K562 (cell line): ENCODE measurements around the gene LGI4. TPM values are rescaled to one million over a fixed set of nuclear protein-coding genes. Genes with fewer than 3 reads are reported as not detected.

Experiments
- EGR1 ChIP-seq: fragments of 450-650 bp; conservative IDR thresholded peaks from 2 replicates; pipeline ENCODE4 v1.6.1; 2017; ENCODE audit warnings: mild to moderate bottlenecking
- ELK1 ChIP-seq: sonication (generic); formaldehyde crosslinking; IDR thresholded peaks from 2 replicates; pipeline ENCODE4 v1.8.1; 2022; ENCODE audit warnings: missing genetic modification reagents
- HDAC1 ChIP-seq, 2 experiments: fragments of 450-650 bp; IDR thresholded peaks; 2 replicates each; pipeline ENCODE4 v1.6.1; 2016 to 2017; ENCODE audit warnings: inconsistent platforms in 1 of 2, mild to moderate bottlenecking in 1 of 2, moderate library complexity in 1 of 2
- ID3 ChIP-seq, 2 experiments: fragments of 250-450 bp in 1 of 2; fragments of 450-650 bp in 1 of 2; sonication (Bioruptor Pico) in 1 of 2; IDR thresholded peaks; 2 replicates each; pipeline versions ENCODE4 v1.6.1 to v1.8.0; 2016 to 2021; ENCODE audit warnings: mild to moderate bottlenecking in 2 of 2, moderate library complexity in 2 of 2, missing compliant biosample characterization in 1 of 2, missing genetic modification characterization in 1 of 2
- NFE2L1 ChIP-seq: fragments of 450-650 bp; IDR thresholded peaks from 2 replicates; pipeline ENCODE4 v1.6.1; 2016; ENCODE audit warnings: missing genetic modification characterization, low read depth, mild to moderate bottlenecking, missing compliant biosample characterization, moderate library complexity, borderline replicate concordance
- PBX2 ChIP-seq, 2 experiments: IDR thresholded peaks in 1 of 2; conservative IDR thresholded peaks in 1 of 2; 2 replicates each; pipeline ENCODE4 v1.6.1; 2016; ENCODE audit warnings: low read depth in 2 of 2, mild to moderate bottlenecking in 1 of 2, missing compliant biosample characterization in 1 of 2, missing genetic modification characterization in 1 of 2, moderate library complexity in 1 of 2
- RBM39 ChIP-seq: fragments of 200-400 bp; formaldehyde crosslinking; optimal IDR thresholded peaks from 2 replicates; pipeline ENCODE3; 2018; ENCODE audit warnings: low read depth, low read length
- SREBF1 ChIP-seq: fragments of 150-350 bp; IDR thresholded peaks from 2 replicates; pipeline ENCODE4 v1.6.1; 2014; ENCODE audit warnings: antibody characterized with exemption, low read depth, low read length, borderline replicate concordance
- TAF9B ChIP-seq: fragments of 450-650 bp; IDR thresholded peaks from 2 replicates; pipeline ENCODE4 v1.6.1; 2018; ENCODE audit warnings: mild to moderate bottlenecking; ENCODE audit not compliant: partially characterized antibody
- TRIM28 ChIP-seq: fragments of 450-650 bp; IDR thresholded peaks from 2 replicates; pipeline ENCODE4 v1.6.1; 2017
- ZFP1 ChIP-seq: fragments of 450-650 bp; formaldehyde crosslinking; IDR thresholded peaks from 2 replicates; pipeline ENCODE4 v1.4.0; 2020; ENCODE audit warnings: mild to moderate bottlenecking, mixed read lengths
- ZNF134 ChIP-seq: fragments of 250-450 bp; sonication (Bioruptor Pico); conservative IDR thresholded peaks from 2 replicates; pipeline ENCODE4 v1.4.0; 2020
- ZNF282 ChIP-seq: sonication (generic); formaldehyde crosslinking; IDR thresholded peaks from 2 replicates; pipeline ENCODE4 v1.8.1; 2023; ENCODE audit warnings: missing genetic modification reagents
- ZNF41 ChIP-seq: fragments of 250-450 bp; sonication (Bioruptor Pico); conservative IDR thresholded peaks from 2 replicates; pipeline ENCODE4 v1.4.0; 2020; ENCODE audit warnings: mild to moderate bottlenecking
- ZNF445 ChIP-seq: fragments of 250-450 bp; sonication (Bioruptor Pico); IDR thresholded peaks from 2 replicates; pipeline ENCODE4 v1.4.0; 2020; ENCODE audit warnings: low read depth, mild to moderate bottlenecking, moderate library complexity
- polyA plus RNA-seq, 8 experiments: library from polyadenylated mRNA; depleted of rRNA in 4 of 8; stranded (reverse) in 5 of 8; unstranded in 3 of 8; fragments of >200 nt; fragmentation: Nextera tagmentation in 2 of 8; fragmentation: Illumina TruSeq in 1 of 8; extraction: Ambion mirVana in 2 of 8; extraction: Trizol in 1 of 8; gene quantifications; 2 replicates each; pipeline versions ENCODE4 v1.2.1 to v1.2.3, GENCODE V29; 2011 to 2014; ENCODE audit warnings: inconsistent platforms in 1 of 8, missing spikeins in 1 of 8
- total RNA-seq, 7 experiments: library from RNA; depleted of rRNA in 6 of 7; stranded (reverse); fragments of >200 nt in 6 of 7; fragmentation: Illumina TruSeq in 2 of 7; extraction: Trizol in 2 of 7; gene quantifications; 2 replicates each; pipeline versions ENCODE4 v1.2.1 to v1.2.3, GENCODE V29; 2011 to 2021; ENCODE audit warnings: low replicate concordance in 1 of 7
- TF ChIP-seq, protein P1 (sequence below): sonication (generic); formaldehyde crosslinking; IDR thresholded peaks from 2 replicates; pipeline ENCODE4 v1.8.0; 2023; ENCODE audit warnings: mild to moderate bottlenecking, missing genetic modification reagents
- TF ChIP-seq, protein P2 (sequence below): fragments of 450-650 bp; IDR thresholded peaks from 2 replicates; pipeline ENCODE4 v1.6.1; 2016; ENCODE audit warnings: mild to moderate bottlenecking

The LGI4 gene
- total and polyA plus RNA-seq, 9 of the 15 experiments (the other 6 are each of a cell fraction or from before 2014, with no cell fraction given): 0.14 to 0.30 (median 0.24) TPM; not detected in 4

GRCh38 chr19:35140962-35141836, 6.3 kb upstream of the LGI4 start (continued):
- no peak for TF ChIP-seq NFE2L1 (tag)
- TF ChIP-seq, protein P1, sequence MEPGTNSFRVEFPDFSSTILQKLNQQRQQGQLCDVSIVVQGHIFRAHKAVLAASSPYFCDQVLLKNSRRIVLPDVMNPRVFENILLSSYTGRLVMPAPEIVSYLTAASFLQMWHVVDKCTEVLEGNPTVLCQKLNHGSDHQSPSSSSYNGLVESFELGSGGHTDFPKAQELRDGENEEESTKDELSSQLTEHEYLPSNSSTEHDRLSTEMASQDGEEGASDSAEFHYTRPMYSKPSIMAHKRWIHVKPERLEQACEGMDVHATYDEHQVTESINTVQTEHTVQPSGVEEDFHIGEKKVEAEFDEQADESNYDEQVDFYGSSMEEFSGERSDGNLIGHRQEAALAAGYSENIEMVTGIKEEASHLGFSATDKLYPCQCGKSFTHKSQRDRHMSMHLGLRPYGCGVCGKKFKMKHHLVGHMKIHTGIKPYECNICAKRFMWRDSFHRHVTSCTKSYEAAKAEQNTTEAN (CRISPR knock-in tag): no peak
- no peak for TF ChIP-seq TRIM28
- no peak for TF ChIP-seq ELK1 (CRISPR knock-in tag)
- TF ChIP-seq, protein P2, sequence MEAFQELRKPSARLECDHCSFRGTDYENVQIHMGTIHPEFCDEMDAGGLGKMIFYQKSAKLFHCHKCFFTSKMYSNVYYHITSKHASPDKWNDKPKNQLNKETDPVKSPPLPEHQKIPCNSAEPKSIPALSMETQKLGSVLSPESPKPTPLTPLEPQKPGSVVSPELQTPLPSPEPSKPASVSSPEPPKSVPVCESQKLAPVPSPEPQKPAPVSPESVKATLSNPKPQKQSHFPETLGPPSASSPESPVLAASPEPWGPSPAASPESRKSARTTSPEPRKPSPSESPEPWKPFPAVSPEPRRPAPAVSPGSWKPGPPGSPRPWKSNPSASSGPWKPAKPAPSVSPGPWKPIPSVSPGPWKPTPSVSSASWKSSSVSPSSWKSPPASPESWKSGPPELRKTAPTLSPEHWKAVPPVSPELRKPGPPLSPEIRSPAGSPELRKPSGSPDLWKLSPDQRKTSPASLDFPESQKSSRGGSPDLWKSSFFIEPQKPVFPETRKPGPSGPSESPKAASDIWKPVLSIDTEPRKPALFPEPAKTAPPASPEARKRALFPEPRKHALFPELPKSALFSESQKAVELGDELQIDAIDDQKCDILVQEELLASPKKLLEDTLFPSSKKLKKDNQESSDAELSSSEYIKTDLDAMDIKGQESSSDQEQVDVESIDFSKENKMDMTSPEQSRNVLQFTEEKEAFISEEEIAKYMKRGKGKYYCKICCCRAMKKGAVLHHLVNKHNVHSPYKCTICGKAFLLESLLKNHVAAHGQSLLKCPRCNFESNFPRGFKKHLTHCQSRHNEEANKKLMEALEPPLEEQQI: no peak
- TF ChIP-seq RBM39: no peak
- 0 out of 2 replicates have a peak, but pooled peaks have one; percentile 22 for TF ChIP-seq SREBF1
- TF ChIP-seq EGR1: peak; percentile 48
- no peak for TF ChIP-seq ID3 (CRISPR knock-in tag; IDR thresholded peaks at IDR 0.05)
- no peak for TF ChIP-seq ID3 (tag; IDR thresholded peaks at IDR 0.05)
- no peak for TF ChIP-seq ZNF282 (CRISPR knock-in tag)
- no peak for TF ChIP-seq ZNF445
- no peak for TF ChIP-seq TAF9B
- TF ChIP-seq HDAC1 (IDR thresholded peaks at IDR 0.05): peak in 1 of 2 experiments; percentile 38; a peak in 1 of 4 replicates
- no peak for TF ChIP-seq ZNF41 (CRISPR knock-in tag)
- TF ChIP-seq PBX2 (CRISPR knock-in tag; IDR thresholded peaks at IDR 0.05; ENCODE audit: low read depth): no peak
- TF ChIP-seq PBX2 (tag; conservative IDR thresholded peaks at IDR 0.05; ENCODE audit: low read depth): no peak
- TF ChIP-seq ZNF134 (CRISPR knock-in tag): no peak
- TF ChIP-seq ZFP1: no peak
